GM12872 (cell line): Measurements from ENCODE around the gene TEAD3.

Experiments
- TF ChIP-seq, protein P1 (sequence below): IDR thresholded peaks from 3 replicates; pipeline ENCODE4 v1.5.1; 2011; ENCODE audit warnings: low read depth, mild to moderate bottlenecking, low read length, moderate library complexity; ENCODE audit not compliant: insufficient read depth

TEAD3 gene

DNA sequence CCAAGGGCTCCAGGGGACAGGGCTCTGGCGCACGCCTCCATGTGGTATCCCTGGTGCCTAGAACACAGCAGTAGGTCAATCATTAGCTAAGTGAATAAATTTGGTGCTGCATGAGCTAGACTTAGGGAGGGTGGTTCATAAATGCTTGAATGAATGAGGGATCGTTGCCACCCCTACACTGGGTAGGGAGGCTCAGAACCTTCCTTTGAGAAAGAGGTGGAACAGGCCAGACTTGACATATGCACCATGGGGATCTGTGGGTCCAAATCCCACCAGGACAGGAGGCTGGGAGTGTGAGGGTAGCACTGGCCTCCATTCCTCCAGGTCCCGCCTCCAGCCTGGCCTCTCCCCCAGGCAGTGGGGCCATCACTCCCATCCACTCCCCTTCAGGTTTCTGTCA, 13.8 kb downstream of the TEAD3 start:
- TF ChIP-seq, protein P1, sequence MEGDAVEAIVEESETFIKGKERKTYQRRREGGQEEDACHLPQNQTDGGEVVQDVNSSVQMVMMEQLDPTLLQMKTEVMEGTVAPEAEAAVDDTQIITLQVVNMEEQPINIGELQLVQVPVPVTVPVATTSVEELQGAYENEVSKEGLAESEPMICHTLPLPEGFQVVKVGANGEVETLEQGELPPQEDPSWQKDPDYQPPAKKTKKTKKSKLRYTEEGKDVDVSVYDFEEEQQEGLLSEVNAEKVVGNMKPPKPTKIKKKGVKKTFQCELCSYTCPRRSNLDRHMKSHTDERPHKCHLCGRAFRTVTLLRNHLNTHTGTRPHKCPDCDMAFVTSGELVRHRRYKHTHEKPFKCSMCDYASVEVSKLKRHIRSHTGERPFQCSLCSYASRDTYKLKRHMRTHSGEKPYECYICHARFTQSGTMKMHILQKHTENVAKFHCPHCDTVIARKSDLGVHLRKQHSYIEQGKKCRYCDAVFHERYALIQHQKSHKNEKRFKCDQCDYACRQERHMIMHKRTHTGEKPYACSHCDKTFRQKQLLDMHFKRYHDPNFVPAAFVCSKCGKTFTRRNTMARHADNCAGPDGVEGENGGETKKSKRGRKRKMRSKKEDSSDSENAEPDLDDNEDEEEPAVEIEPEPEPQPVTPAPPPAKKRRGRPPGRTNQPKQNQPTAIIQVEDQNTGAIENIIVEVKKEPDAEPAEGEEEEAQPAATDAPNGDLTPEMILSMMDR: no peak

DNA sequence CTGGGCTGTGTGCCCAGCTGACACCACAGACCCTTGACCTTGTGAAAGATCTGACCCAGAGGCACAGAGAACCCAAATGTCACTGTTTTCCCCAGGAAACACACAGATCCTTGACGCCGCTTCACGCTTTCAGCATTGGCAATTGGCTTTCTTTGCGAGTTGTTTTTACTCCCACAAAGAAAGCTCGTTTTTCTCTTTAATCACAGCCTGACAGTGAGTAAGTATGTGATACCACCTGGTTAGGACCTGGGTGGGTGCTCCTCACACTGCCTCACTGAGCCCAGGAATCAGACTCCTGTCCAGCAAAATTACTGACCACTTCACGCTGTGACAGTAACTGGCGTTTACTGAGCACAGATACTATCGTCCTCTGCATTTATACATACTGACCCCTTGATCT, 15.7 kb downstream of the TEAD3 start:
- TF ChIP-seq, protein P1: no peak

DNA sequence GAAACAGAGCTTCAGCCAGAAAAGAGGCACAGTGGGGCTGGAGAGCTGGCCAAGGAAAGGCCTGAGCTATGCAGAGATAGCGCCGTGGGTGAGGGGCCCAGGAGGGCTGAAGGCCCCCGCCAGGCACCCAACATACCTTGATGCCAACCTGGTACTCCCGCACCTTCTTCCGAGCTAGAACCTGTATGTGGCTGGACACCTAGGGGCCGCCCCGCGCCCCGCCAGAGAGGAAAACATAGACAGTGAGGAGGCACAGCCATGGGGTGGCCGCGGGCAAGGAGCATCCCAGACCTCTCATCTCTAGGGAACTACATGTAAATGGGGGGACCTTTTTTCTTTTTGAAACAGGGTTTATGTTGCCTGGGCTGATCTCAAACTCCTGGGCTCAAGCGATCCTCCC, 16.7 kb downstream of the TEAD3 start:
- TF ChIP-seq, protein P1: no peak

DNA sequence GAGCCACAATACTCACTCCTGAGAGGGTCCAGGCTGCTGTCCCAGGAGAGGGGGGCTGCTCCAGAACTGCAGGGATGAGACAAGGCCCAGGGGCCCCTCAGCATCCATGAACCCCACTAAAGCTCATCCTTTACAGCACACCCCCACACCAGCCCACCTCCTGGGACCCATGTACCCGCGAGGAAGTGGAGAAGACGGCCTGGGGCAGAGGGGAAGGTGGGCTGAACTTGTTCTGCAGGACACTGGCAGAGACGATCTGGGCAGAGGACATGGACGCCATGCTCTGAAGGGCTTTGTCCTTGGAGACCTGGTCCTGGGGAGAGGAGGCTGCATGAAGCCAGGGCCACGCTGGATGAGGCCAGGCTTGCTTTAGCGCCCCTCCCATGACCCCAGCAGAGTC, 18.6 kb downstream of the TEAD3 start:
- TF ChIP-seq, protein P1: no peak

DNA sequence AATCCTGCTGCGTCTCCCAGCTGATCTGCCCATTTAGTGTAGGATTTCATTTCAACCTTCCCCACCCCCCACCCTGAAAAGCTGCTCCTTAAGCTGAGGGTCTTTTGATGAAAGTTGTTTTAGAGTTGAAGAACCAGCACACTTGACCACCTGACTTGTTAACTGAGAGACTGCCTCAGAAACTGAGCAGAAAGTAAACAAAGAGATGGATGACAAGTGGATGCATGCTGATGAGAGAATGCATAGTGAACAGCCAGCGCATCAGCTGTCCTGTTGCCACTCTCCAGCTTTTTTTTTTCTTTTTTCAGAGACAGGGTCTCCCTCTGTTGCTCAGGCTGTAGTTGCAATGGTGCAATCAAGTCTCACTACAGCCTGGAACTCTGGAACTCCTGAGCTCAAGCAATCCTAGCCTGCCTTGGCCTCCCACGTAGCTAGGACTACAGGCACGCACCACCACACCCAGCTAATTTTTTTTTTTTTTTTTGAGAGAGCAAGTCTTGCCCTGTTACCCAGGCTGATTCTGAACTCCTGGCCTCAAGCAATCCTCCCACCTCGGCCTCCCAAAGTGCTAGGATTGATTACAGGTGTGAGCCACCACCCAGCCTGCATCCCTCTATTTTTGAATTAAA, 19.2 kb downstream of the TEAD3 start:
- TF ChIP-seq, protein P1: no peak

DNA sequence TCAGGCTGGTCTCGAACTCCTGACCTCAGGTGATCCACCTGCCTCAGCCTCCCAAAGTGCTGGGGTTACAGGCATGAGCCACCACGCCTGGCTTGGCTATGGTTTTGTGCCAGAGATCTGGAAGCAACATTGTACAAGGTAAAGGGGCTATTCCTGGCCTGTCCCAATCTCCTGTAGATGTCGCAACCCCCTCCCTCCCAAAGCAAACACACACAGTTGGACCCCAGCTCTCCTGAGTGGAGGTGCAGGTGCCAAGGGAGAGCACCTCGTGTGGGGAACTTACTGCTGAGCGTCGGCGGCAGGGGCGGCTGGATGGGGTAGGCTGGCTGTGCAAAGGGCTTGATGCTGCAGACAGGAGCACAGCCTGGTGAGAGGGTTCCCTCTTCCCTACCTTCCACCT, 19.9 kb downstream of the TEAD3 start:
- TF ChIP-seq, protein P1: no peak

DNA sequence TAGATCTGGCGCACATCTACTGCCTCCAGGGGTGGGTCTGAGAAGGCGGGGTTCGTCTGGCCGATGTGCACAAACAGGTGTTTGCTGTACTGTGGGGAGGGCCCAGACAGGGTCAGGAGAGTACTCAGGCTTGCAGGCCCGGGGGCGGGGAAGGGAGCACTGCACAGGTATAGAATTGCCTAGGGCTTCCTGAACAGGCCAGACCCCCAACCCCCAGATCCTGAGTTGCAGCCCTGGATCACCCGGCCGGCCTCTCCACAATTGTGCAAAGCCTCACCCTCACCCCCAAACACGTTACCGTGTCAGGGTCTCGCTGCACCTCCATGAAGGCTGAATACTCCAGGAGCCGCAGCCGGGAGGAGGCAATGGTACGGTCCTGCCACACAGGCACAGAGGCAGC, 20.9 kb downstream of the TEAD3 start:
- TF ChIP-seq, protein P1: no peak
